Measurements from ENCODE around the gene MYOM1.

DNA sequence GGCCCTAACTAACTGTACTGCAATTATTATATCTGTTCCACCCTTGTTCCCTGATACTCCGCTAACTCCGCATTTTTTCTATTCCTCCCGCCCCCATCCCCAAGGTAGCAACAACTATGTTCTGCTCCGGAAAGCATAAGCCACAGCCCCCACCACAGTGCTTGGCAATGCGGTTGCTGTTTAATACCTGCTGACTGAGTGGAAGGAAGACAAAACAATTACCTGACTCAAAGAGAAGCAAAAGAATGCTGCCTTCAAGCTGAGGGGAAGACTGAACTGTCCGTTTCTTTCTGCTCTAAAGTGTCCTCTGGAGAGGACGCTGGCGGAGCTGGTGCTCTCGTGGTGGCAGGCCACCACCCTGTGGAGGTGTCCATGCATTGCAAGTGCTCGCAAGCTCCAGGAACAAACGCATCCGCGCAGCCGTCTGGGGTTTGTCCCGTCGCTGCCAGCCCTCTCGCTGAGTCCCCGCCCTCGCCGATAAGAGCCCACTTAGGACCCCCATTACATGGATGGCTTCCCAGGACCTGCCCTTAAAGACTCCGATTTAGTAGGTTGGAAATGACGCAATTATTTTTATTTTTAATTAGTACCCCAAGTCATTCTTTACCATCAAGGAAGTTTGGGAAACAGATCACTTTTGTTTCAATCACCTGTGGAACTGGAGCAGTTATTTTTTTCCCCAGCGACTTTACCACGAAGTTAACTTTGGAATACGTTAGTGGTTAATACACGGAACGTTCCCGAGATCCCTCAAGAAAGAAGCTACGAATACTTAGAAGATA lies 26.3 kb upstream of the MYOM1 start:
- TF ChIP-seq, protein P1, sequence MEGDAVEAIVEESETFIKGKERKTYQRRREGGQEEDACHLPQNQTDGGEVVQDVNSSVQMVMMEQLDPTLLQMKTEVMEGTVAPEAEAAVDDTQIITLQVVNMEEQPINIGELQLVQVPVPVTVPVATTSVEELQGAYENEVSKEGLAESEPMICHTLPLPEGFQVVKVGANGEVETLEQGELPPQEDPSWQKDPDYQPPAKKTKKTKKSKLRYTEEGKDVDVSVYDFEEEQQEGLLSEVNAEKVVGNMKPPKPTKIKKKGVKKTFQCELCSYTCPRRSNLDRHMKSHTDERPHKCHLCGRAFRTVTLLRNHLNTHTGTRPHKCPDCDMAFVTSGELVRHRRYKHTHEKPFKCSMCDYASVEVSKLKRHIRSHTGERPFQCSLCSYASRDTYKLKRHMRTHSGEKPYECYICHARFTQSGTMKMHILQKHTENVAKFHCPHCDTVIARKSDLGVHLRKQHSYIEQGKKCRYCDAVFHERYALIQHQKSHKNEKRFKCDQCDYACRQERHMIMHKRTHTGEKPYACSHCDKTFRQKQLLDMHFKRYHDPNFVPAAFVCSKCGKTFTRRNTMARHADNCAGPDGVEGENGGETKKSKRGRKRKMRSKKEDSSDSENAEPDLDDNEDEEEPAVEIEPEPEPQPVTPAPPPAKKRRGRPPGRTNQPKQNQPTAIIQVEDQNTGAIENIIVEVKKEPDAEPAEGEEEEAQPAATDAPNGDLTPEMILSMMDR (IDR thresholded peaks at IDR 0.05; ENCODE audit: extremely low read depth in 1 of 2, insufficient read depth in 1 of 2, low read depth in 1 of 2, low read length in 2 of 2) = peak; percentile 96
- TF ChIP-seq, protein P2, sequence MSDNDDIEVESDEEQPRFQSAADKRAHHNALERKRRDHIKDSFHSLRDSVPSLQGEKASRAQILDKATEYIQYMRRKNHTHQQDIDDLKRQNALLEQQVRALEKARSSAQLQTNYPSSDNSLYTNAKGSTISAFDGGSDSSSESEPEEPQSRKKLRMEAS (IDR thresholded peaks at IDR 0.05; ENCODE audit: insufficient read depth, insufficient read length) = no peak
- TF ChIP-seq POLR2A (IDR thresholded peaks at IDR 0.05; ENCODE audit: low read depth, low read length) (no peak), MYC (IDR thresholded peaks at IDR 0.05; ENCODE audit: low read depth, low read length) (no peak), EZH2 (IDR thresholded peaks at IDR 0.05; ENCODE audit: borderline replicate concordance, low read depth, low read length, severe bottlenecking) (no peak)
